SK-N-SH treated with all-trans-retinoic acid at 6 μM for 48 hours (cell line): ENCODE measurements around the gene UGT1A6.

Source experiments
- ARNTL ChIP-seq: fragments of 450-650 bp; formaldehyde crosslinking; IDR thresholded peaks from 2 replicates; pipeline ENCODE4 v1.5.0; 2020; ENCODE audit warnings: low read depth, mild to moderate bottlenecking, moderate library complexity, borderline replicate concordance
- BACH2 ChIP-seq: fragments of 250-450 bp; sonication (Bioruptor Pico); IDR thresholded peaks from 2 replicates; pipeline ENCODE4 v1.9.0; 2021; ENCODE audit warnings: mild to moderate bottlenecking, borderline replicate concordance
- CREB5 ChIP-seq: fragments of 250-450 bp; sonication (Bioruptor Pico); IDR thresholded peaks from 2 replicates; pipeline ENCODE4 v1.5.1; 2020; ENCODE audit warnings: low read depth, mild to moderate bottlenecking, moderate library complexity
- ESRRG ChIP-seq: fragments of 250-450 bp; sonication (Bioruptor Pico); IDR thresholded peaks from 2 replicates; pipeline ENCODE4 v1.6.1; 2021; ENCODE audit warnings: mild to moderate bottlenecking
- ISL1 ChIP-seq: fragments of 250-450 bp; sonication (Bioruptor Pico); IDR thresholded peaks from 2 replicates; pipeline ENCODE4 v2.1.2; 2022; ENCODE audit warnings: mild to moderate bottlenecking, moderate library complexity
- PATZ1 ChIP-seq: fragments of 250-450 bp; sonication (Bioruptor Pico); IDR thresholded peaks from 2 replicates; pipeline ENCODE4 v1.8.0; 2020; ENCODE audit warnings: mild to moderate bottlenecking, moderate library complexity, borderline replicate concordance
- TCF4 ChIP-seq: fragments of 250-450 bp; sonication (Bioruptor Pico); IDR thresholded peaks from 2 replicates; pipeline ENCODE4 v1.8.0; 2021; ENCODE audit warnings: mild to moderate bottlenecking, moderate library complexity, borderline replicate concordance
- TOX ChIP-seq: fragments of 250-450 bp; sonication (Bioruptor Pico); IDR thresholded peaks from 2 replicates; pipeline ENCODE4 v1.8.0; 2021; ENCODE audit warnings: mild to moderate bottlenecking, moderate library complexity, borderline replicate concordance
- TSHZ2 ChIP-seq: fragments of 250-450 bp; sonication (Bioruptor Pico); IDR thresholded peaks from 2 replicates; pipeline ENCODE4 v1.5.0; 2020; ENCODE audit warnings: mild to moderate bottlenecking, moderate library complexity
- ZFP30 ChIP-seq: fragments of 450-650 bp; formaldehyde crosslinking; IDR thresholded peaks from 2 replicates; pipeline ENCODE4 v1.5.0; 2022; ENCODE audit warnings: mild to moderate bottlenecking, moderate library complexity

GRCh38 chr2:233679196-233679595 is 13.5 kb upstream of the UGT1A6 start:
- TF ChIP-seq BACH2 (CRISPR knock-in tag) (no peak), TSHZ2 (CRISPR knock-in tag) (no peak), ISL1 (CRISPR knock-in tag) (no peak), ESRRG (CRISPR knock-in tag) (no peak), ZFP30 (CRISPR knock-in tag) (no peak), TOX (CRISPR knock-in tag) (no peak), TCF4 (CRISPR knock-in tag) (no peak), PATZ1 (CRISPR knock-in tag) (no peak), ARNTL (CRISPR knock-in tag) (no peak), CREB5 (CRISPR knock-in tag) (no peak)
